Activated T-cell treated with anti-CD3 and anti-CD28 coated beads, Interleukin-2, amount 50 U/mL, for 1 hour (primary cell): ENCODE data around the gene RBPMS2.

Experiments used
- DNase-seq: peaks from one replicate; pipeline ENCODE4 v3.0.0-alpha.2; 2020

Gene RBPMS2

DNA sequence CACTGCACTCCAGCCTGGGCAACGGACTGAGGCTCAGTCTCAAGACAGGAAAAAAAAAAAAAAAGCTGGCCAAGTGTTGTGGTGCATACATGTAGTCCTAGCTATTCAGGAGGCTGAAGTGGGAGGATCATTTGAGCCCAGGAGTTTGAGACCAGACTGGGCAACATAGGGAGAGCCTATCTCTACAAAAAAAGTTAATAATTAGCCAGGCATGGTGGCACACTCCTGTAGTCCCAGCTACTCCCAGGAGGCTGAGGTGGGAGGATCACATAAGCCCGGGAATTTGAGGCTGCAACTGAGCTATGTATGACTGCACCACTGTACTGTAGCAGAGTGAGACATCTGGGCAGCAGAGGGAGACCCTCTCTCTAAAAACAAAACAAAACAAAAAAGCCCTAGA, 58.9 kb downstream of the RBPMS2 start:
- DNase-seq = no peak

DNA sequence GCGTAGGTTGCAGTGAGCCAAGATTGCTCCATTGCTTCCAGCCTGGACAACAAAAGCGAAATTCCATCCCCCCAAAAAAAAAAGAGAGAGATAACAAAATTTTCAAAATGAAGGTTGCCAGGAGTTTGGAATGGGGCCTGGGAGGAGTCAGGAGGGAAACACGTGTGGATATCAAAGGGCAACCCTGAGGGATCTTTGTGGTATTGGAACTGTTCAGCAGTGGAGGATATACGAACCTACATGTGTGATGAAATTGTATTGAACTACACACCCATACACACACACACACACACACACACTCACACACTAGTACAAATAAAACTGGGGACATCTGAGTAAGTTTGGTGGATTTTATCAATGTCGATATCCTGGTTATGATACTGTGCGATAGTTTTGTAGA, 61.8 kb downstream of the RBPMS2 start:
- no peak for DNase-seq

DNA sequence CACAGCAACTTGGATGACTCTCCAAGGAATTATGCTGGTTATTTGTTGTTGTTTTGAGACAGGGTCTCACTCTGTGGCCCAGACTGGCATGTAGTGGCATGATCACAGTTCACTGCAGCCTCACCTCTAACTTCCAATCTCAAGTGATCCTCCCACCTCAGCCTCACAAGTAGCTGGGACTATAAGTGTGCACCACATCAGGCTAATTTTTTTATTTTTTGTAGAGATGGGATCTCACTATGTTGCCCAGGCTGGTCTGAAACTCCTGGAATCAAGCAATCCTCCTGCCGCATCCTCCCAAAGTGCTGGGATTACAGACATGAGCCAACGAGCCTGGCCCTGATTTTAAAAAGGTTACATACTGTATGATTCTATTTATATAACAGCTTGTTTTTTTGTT, 63.0 kb downstream of the RBPMS2 start:
- no peak for DNase-seq

DNA sequence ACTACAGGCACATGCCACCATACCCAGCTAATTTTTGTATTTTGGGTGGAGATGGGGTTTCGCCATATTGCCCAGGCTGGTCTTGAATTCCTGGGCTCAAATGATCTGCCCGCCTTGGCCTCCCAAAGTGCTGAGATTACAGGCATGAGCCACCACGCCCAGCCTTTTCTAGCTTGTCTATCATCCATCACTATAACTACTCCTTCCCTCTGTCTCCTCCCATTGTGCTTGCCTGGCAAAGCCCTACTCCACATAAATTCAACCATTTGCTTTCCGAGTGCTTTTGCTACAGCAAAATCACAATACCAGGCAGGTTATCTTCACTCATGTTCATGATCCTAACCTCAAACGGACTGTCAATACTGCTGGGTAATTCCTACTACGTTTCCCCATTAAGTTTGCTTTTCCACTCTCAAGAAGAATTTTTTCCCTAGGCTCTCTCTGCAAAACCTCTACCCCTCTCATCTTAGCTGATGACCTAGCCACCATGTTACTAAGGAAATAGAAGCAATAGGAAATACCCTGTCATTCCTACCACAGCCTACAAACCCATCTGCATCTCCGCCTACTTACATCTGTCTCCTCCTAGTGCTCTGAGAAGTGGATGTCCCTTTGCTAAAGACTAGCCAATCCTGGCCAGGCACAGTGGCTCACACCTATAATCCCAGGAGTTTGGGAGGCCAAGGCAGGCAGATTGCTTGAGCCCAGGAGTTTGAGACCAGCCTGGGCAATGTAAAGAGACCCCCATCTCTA, 64.5 kb downstream of the RBPMS2 start:
- DNase-seq = no peak

DNA sequence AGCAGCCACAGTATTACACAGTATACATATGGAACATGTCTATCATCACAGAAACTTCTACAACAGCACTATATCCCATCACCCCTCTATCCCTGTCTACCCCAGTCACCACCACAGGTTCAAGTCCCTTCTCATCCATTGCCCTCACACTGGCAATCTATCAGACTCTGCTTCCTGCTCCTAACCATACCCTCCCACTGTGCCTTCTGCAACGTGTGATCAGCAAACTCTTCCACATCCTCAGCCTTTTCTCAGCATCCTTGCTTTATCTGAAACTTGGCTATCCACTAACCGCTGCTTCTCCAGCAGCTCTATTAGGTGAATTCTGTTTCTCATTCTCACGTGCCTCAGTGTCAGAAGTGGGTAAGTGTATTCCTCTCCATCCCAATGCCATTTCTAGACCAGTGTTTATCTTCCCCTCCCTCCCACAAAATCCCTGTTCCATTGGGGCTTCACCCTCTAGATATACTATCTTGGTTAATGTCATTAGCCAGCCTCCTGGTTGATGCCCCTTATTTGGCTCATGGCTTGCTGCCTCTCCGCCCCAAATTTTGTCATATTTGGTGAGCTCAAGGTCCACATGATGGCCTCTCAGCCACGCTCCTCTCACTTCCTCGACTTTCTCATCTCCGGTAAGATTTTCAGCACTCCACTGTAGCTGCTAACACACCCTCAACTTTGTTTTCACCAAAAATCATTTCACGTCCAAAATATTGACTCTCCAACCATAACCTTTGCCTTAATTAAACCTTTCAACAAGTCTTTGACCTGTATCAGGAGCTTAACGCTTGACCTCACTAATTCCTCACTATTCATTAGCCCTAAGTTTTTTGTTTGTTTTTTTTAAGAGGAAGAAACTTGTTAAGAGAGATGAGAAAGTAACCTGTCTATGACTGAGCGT, 69.1 kb downstream of the RBPMS2 start:
- DNase-seq = no peak

DNA sequence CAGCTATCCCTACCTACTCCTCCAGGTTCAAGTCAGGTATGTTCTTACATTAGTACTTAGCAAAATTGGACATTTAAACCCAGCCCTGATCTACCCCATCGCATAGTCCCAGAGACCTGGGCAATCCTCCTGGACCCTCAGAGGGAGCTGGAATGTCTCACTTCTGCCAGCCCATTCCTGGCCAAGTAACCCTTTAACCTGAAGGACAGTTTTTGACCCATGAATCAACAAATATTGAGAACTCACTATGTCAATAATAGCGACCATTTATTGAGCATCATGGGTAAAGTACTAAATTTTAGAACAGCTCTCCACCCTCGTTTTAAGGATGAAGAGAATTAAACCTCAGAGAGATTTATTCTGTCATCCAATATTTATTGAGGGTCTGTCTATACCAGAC, 70.4 kb downstream of the RBPMS2 start:
- no peak for DNase-seq

DNA sequence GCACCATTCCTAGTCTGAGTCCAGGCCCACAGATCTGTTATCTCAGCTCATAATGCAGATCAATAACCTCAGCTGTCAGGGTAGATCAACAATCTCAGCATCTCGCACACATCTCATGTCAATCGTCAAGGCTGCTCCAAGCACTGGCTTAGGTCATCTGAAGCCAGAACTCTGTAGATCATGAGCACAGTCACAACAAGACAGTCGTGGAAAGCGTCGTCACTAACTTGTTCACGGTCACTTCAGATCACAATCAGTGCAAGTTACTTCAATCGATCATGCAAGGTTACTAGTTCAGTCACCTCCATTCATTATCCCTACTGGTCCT, 71.8 kb downstream of the RBPMS2 start:
- no peak for DNase-seq

DNA sequence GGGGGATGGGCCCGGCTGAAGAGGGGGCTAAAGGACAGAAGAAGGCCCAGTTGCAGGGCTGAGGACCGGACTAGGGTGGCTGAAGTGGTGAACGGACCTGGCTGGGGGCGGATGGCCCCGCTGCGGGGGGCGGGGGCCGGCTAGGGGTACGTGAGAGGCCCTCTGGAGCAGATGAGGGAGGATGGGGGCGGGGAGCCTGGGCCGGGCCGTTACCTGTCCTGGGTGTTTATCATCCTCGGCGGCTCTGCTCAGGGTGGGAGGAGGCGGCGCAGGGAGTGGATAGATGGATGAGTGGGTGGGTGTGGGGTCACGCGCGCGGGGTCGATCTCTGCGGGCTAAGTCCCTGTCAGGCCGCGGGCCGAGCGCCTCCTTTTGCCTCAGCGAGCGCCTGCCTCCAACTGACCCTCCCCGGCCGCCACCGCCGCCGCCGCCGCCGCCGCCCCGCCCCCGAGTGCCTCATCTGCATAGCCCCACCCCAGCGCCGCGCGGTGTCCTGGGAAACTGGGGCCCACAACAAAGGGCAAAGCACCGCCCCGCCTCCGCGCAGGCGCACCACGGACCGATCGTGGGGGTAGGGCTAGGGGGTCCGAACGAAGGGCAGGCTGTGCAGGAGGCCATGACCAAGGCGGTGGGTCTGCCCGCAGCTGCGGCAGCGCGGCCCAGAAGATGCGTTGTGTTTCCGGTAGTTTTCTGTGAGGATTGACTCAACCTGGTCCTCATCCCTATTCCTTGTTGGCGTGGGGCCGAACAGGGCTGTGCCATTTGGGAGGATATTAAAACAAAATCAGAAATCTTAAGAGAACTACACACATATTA, 72.4 kb downstream of the RBPMS2 start:
- peak; percentile 95 for DNase-seq

DNA sequence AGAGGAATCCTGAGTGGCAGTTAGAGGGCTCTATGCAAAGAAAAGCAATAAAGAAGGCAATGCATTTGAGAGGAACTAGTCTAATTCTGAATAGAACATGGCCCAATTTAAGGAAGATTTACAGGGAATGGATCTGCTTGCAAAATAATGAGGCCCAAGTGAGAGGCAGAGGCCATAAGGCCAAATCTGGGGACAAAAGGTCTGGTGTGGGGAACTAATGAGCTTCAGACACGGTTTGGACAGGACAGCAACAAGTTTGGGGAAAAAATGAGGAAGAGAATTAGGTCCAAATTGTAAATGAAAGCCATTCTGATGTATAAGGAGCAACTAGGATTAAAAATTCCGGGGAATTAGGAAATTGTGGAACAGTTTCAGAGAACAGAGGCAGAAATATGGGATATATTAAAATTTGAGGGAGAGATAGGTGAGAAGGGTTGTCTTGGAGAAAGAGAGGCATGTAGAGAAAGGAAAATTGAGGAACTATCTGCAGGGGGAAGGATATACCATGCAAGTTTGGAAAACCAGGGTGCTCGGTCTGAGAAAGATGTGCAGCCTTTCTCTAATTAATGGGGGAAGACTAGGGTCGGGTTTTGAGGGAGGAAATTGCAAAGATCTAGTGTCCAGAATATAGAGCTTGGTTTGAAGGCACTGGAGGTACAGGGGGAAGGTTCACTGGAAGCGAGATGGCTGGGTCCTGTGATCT, 73.8 kb downstream of the RBPMS2 start:
- no peak for DNase-seq

DNA sequence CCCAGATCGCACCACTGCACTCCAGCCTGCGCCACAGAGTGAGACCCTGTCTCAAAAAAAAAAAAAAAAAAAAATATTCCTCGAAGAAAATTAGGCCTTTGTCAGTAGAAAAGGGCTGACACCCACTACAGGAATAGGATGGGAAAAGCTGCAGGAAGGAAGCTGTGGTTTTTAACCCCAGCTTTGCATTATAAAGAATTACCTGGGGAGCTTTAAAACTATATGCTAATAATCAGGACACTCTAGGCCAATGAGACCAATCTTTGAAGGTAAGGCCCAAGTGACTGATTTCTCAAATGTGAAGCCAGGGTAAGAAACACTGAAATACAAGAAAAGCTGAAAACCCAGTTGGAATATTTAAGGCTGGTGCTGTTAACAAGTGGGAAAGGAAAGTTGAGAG, 74.3 kb downstream of the RBPMS2 start:
- DNase-seq = no peak

DNA sequence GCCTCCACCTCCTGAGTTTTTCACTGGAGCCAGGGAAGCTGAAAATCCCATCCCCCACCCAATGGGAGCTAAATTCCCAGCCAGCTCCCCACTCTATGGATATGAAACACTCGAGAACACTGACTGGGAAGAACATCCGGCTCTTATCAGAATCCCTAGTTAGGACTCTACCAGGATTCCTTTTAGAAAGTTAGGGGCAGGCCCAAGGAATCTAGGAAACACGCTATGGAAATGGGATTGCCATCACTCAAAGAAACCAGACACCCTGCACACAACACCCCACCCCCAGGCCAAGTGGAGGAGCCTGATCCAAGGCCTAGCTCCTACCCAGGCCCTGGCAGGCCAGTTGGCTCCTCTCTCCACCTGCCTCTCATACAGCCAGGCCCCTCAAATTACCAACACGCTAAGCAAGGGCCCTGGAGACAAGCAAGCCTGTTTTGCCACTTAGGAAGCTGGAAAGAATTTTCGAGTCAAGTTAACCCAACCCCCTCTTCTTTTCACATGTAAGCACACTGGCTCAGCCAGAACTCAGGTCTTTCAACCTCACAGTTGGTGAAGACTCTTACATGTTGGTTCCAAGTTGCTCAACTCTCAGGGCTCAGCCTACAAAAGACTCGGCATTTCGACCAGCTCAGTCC, 75.5 kb downstream of the RBPMS2 start:
- DNase-seq = no peak

DNA sequence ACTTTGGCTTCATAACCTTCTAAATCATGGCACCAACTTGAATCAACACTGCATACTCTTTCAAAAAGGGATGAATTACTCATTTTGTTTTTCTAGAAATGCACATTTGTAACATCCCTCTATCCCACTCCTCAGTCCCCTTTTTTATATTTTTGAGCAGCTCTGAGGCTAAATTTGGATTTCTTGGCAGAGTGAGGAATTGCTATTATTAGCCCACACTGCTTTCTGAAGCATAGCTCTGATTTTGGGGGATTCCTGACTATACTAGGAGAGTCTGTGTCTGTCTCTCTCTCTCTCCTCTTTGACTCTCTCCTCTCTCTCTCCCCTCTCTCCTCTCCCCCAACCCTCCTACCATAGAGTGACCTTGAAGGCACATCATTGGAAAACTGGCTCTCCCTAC, 76.6 kb downstream of the RBPMS2 start:
- no peak for DNase-seq

DNA sequence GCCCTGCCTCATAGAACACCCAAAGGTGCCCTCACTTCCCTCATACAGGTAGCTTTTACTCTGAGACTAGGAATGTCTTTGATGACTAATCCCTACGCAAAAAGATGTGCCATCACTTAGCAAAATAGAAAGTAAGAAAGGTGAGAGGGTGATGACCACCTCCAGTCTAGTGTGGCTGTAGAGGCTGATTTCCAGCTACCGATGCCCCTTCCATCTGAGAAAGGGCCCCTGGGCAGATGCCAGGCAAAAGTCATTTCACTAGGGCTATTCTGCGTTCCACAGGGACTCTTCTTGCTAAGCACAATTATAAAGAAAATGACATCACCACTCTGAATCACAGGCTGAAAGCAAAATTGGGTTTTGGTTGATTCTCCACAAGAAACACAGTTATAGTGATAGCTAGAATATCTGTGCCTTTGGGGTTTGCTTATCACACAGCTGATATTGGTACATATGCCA, 77.4 kb downstream of the RBPMS2 start:
- DNase-seq = no peak

DNA sequence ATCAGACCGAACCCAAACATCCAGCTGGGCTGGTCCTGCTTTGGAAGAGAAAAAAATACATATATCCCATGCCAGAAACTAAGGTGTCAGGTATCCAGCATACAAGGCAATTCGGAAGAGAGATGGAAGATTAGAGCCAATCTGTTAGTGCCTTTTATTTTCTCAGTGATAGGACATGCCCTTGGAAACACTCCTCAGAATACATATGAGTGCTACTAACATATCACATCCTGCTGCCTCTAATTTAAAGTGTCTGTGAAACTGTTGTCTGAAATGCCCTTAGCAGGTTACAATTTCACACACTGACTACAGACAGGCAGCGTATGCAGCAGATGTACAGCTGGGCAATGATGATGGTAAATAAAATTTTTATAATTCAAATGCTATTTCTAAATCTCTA, 78.9 kb downstream of the RBPMS2 start:
- DNase-seq = no peak

DNA sequence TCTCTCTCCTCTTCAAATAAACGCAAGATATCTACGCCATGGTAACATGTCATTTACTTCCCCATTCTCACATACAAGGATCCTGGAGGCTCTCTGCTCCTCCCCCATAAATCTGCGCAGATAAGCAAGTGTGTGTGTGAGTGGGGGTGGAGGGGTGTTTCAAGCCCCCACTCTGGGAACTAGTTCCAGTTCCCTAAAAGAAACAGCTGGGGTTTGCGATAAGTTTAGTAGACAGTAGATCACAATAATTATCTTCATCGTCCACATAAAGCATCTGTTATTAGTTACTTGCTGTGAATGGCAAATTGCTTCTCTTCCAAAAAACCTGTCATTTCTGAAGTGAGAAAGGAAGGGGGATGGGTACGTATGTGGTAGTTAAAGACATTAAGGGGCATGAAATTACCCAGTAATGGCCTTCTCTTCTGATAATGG, 79.8 kb downstream of the RBPMS2 start:
- DNase-seq = no peak

DNA sequence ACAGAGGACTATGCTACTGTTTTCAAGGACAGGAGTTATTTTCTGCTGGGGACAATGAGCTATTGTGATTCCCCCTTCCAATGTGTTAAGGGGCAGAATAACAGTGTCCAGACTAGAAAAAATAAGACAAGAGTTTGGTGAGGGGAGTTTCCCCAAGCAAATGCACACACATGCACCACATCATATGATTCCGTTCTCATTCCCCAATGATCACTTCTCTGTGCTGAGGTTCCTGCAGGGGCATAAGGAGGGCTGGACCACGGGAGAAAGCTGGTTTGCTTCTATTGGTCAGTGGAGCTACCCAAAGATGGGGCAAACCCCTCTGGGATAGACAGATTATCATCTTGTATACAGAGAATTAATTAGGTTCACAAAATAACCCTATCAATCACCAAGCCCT, 80.6 kb downstream of the RBPMS2 start:
- DNase-seq = no peak

DNA sequence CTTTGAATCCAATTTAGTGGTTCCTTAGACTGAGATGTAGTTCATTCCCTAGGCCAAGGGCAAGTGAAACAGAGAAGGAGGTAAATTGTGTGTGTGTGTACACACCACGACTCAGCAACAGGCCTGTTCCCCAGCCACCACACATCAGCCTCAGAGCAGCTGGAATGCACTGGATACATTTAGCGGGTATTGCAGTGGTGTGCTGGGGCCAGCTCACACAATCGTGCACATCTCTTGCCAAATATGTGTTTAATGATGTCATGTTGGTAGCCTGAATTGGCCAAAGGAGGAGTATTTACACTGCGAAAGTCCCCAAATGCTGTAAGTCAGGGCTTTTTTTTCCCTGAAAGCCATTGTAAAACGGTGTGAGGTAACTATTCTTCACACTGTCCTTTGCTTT, 82.3 kb downstream of the RBPMS2 start:
- DNase-seq = no peak

DNA sequence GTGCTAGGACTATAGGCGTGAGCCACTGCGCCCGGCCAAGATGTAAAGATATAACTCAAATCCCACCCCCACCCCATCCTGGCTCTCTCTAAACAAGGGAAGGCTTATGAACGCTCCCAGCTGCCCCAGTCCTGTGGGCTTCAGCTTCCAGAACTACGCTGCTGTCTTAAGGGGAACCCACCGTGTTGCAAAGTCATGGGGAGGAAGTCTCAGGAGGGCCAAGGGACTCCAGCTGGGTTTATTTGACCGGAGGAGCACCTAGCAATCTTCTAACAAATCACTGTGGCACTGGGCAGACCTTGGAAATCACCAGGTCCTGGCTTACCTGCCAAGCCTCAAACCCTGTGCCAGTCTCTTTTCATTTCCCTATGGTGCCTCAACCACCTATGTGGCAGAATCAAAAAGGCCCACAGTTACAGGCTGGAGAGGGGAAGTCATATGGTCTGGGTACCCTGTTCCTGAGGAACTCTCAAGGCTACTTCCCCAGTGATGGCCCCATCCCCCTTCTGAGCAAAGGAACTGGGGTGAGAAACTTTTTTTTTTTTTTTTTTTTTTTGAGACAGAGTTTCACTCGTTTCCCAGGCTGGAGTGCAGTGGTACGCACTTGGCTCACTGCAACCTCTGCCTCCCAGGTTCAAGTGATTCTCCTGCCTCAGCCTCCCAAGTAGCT, 83.4 kb downstream of the RBPMS2 start:
- no peak for DNase-seq

DNA sequence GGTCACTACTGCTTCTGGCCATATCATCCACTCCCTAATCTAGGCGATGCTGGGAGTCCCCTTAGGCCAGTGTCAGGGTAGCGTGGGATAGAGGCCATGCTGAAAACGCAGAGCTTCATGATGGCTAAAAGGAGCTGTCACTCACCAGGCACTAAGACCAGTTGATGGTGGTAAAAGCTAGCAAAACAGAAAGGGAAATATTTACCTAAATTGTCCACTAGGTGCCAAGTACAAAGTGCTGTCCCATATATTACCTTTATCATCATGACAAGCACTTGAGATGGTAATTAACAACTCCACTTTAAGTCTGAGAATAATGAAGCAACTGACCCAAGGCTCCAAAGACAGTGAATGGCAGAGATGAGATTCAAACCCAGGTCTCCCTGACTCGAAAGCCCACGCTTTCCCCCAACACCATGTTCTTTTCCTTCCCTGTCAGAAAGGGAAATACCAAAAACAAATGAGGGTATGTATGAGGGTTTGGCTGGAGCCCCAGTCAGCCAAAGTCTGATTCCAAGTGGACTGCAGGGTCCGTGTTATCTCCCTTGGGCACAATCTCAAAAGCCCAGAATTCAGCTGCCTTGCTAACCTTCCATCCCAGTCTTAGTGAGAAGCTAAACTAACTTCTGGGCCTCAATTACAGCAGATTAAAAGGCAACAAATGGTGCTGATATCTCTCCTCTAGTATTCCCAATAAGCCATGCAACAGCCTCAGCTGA, 84.7 kb downstream of the RBPMS2 start:
- DNase-seq = no peak

DNA sequence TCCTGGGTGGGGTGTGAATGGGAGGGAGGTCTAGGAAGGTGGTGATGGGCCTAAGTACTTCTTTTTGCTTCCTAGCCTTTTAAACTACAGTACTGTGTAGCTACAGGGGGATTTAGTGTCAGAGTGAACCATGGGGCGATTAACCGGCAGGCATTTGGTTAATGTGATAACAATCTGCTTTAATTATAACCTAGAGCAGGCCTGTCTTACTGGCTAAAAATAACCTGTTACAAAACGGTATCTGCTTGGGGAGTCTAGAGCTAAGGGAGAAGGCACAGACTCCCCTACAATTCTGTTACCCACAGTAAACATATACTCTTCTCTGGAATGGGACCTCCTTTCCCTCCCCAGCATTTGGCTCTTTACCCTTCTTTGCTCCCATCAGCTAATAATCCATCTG, 85.4 kb downstream of the RBPMS2 start:
- no peak for DNase-seq
